Gastrocnemius medialis (tissue), 4 donors: ENCODE measurements around the gene PSAT1. TPM values are rescaled to one million over a fixed set of nuclear protein-coding genes. Genes with fewer than 3 reads are reported as not detected.
A peak's percentile ranks its signal among the peaks of the same experiment; 100 is the strongest.
"Not testable (repeated sequence)": the region's sequence is repeated elsewhere in the genome, so short reads cannot be mapped to it uniquely, and the experiment has no call there.

Source experiments
- ATAC-seq, 2 donors: fragments of 150-250 bp; one replicate each; pipeline ENCODE4 v1.9.1; 2016
- DNase-seq, 2 donors: peaks; one replicate each; pipeline ENCODE4 v3.0.0-alpha.2; 2019
- H3K27ac ChIP-seq, 4 donors: fragments of 200-600 bp; sonication (generic); 1 replicate in 1 of 4; 2 replicates in 3 of 4; pipeline ENCODE4 v1.5.1; 2016 to 2018; ENCODE audit warnings: mild to moderate bottlenecking in 2 of 4, moderate library complexity in 1 of 4
- H3K27me3 ChIP-seq, 3 donors: fragments of 200-600 bp; sonication (generic) in 2 of 3; 1 replicate in 1 of 3; 2 replicates in 2 of 3; pipeline versions ENCODE4 v1.5.1 to v1.6.0; 2016 to 2019; ENCODE audit warnings: mild to moderate bottlenecking in 1 of 3, moderate library complexity in 1 of 3
- H3K36me3 ChIP-seq, 2 donors: fragments of 200-600 bp; sonication (generic) in 1 of 2; one replicate each; pipeline ENCODE4 v1.5.1; 2017 to 2018
- H3K4me1 ChIP-seq, 2 donors: fragments of 200-600 bp; sonication (generic) in 1 of 2; one replicate each; pipeline ENCODE4 v1.5.1; 2016 to 2017; ENCODE audit warnings: mild to moderate bottlenecking in 2 of 2
- H3K4me3 ChIP-seq, 4 donors: fragments of 200-600 bp; sonication (generic) in 3 of 4; 1 replicate in 1 of 4; 2 replicates in 3 of 4; pipeline ENCODE4 v1.5.1; 2016 to 2019; ENCODE audit warnings: mild to moderate bottlenecking in 2 of 4
- H3K9me3 ChIP-seq, 3 donors: fragments of 200-600 bp; sonication (generic) in 2 of 3; 1 replicate in 1 of 3; 2 replicates in 2 of 3; pipeline ENCODE4 v1.5.1; 2016 to 2019
- POLR2A ChIP-seq, 2 donors: fragments of 450-650 bp; IDR thresholded peaks; one replicate each; pipeline ENCODE4 v1.6.1; 2017; ENCODE audit warnings: antibody characterized with exemption in 2 of 2, mild to moderate bottlenecking in 2 of 2, moderate library complexity in 2 of 2
- in situ Hi-C, 4 donors: fragments of 200-750 bp; cut with MboI; loops; one replicate each; pipeline versions ENCODE4 v1.15.0 to v1.8.0; 2017; ENCODE audit warnings: low sequenced_read_pairs in 4 of 4
- intact Hi-C: fragments of 100-400 bp; cut with DNase I; formaldehyde crosslinking; loops from one replicate; pipeline ENCODE4 v1.15.1; 2023; ENCODE audit warnings: low total_unique reads
- total RNA-seq, 4 donors: library from RNA; depleted of rRNA; stranded (reverse); fragments of >200 nt; gene quantifications; one replicate each; pipeline versions ENCODE4 v1.1.0 to v1.2.3, GENCODE V29; 2016
- TF ChIP-seq, protein P1 (sequence below), 5 experiments: fragments of 450-650 bp in 3 of 5; fragments of 200-600 bp in 2 of 5; sonication (generic) in 2 of 5; IDR thresholded peaks in 4 of 5; conservative IDR thresholded peaks in 1 of 5; 1 replicate in 4 of 5; 2 replicates in 1 of 5; pipeline ENCODE4 v1.5.1; 2016 to 2019; ENCODE audit warnings: antibody characterized with exemption in 5 of 5, mild to moderate bottlenecking in 3 of 5, moderate library complexity in 3 of 5

Gene PSAT1
- total RNA-seq, 4 donors from 2014 or later: 0.33 to 0.52 TPM; not detected in 2

DNA sequence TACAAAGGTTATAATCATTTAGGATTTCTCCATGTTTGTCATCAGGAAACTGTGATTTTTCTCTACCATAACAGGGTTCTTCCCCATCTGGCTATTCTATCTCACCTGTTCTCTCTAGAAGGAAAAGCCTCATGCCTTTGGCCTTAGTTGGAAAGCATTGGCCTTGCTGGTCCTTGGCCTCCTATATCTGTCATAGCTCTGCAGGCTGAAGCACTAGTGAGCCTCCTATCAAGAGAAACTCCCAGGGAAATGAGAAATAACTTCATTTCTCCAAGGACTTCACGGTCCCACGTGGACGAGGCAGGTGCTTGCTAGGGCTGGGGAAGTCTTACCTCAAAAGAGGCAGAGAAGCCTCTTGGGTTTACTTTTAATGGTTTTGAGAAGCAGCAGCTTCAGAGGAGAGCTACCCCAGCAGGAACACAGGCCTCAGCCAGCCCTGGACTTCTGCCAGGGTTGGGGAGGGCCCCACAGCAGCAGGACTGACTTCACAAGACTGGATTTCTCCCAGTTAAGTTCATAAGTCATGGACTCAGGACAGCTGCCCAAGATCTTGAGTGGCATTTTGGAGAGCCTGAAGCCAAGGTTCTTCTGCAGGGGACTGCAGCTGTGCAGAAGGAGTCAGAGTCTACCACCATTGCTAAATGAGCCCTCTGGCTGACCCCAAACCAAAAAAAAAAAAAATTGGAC, 15.8 kb upstream of the PSAT1 start:
- no peak for TF ChIP-seq POLR2A (IDR thresholded peaks at IDR 0.05)
- TF ChIP-seq, protein P1, sequence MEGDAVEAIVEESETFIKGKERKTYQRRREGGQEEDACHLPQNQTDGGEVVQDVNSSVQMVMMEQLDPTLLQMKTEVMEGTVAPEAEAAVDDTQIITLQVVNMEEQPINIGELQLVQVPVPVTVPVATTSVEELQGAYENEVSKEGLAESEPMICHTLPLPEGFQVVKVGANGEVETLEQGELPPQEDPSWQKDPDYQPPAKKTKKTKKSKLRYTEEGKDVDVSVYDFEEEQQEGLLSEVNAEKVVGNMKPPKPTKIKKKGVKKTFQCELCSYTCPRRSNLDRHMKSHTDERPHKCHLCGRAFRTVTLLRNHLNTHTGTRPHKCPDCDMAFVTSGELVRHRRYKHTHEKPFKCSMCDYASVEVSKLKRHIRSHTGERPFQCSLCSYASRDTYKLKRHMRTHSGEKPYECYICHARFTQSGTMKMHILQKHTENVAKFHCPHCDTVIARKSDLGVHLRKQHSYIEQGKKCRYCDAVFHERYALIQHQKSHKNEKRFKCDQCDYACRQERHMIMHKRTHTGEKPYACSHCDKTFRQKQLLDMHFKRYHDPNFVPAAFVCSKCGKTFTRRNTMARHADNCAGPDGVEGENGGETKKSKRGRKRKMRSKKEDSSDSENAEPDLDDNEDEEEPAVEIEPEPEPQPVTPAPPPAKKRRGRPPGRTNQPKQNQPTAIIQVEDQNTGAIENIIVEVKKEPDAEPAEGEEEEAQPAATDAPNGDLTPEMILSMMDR (IDR thresholded peaks at IDR 0.05 in 4 of 5, conservative IDR thresholded peaks at IDR 0.05 in 1 of 5): no peak

DNA sequence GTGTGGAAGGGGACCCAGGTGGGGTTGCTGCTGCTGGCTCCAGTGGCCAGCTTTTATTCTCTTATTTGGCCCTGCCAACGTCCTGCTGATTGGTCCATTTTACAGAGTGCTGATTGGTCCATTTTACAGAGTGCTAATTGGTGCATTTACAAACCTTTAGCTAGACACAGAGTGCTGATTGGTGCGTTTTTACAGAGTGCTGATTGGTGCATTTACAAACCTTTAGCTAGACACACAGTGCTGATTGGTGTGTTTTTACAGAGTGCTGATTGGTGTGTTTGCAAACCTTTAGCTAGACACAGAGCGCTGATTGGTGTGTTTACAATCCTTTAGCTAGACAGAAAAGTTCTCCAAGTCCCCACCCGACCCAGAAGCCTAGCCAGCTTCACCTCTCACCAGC, 12.7 kb upstream of the PSAT1 start:
- ATAC-seq, intact Hi-C loops, H3K4me3 ChIP-seq, H3K27me3 ChIP-seq, H3K27ac ChIP-seq, in situ Hi-C loops, H3K36me3 ChIP-seq, H3K9me3 ChIP-seq, DNase-seq, H3K4me1 ChIP-seq: not testable (repeated sequence)

More for the DNA sequence above, 15.8 kb upstream of the PSAT1 start:
- Histone ChIP-seq H3K36me3 (no peaks in the 10 kb centered on the region), H3K27me3 (no peaks in the 10 kb centered on the region), H3K4me3 (no peak overlapping the region), H3K27ac (no peak overlapping the region), H3K9me3 (no peaks in the 10 kb centered on the region), H3K4me1 (peaks cover 0 to 8% of the 10 kb centered on the region in 2 donors)
- peak in 1 of 2 donors; percentile 46 for DNase-seq
- peak; percentile 66 to 78 for ATAC-seq
- in situ Hi-C loops: no loop called here
- intact Hi-C loops: no loop called here

DNA sequence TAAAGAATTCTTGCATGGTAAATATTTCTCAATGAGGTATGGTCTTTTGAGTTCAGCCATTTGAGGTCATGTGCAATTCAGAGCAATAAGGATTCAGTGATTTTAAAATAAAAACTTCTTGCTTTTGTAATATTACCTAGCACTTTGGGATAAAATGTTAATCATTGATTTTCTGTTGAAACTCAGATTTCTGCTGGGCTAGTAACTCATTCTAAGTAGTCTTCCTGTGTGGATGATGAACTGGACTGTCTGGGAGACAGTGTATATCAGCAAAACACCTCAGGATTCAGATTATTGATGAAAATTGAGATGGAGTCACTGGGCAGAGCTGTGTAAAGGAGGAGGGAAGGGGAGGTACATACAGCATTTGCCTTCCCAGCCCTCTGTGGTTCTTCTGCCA, 10.8 kb upstream of the PSAT1 start:
- intact Hi-C loops (no loop called here), in situ Hi-C loops (no loop called here)
- H3K9me3 ChIP-seq: no peaks in the 10 kb centered on the region
- TF ChIP-seq POLR2A (IDR thresholded peaks at IDR 0.05): no peak
- TF ChIP-seq, protein P1 (IDR thresholded peaks at IDR 0.05 in 4 of 5, conservative IDR thresholded peaks at IDR 0.05 in 1 of 5): no peak
- ATAC-seq: no peak
- H3K36me3 ChIP-seq: no peaks in the 10 kb centered on the region
- H3K4me1 ChIP-seq: peaks cover 0 to 4% of the 10 kb centered on the region in 2 donors
- no peaks in the 10 kb centered on the region for H3K27me3 ChIP-seq
- no peak for DNase-seq
- no peak overlapping the region for H3K4me3 ChIP-seq
- H3K27ac ChIP-seq: no peak overlapping the region

DNA sequence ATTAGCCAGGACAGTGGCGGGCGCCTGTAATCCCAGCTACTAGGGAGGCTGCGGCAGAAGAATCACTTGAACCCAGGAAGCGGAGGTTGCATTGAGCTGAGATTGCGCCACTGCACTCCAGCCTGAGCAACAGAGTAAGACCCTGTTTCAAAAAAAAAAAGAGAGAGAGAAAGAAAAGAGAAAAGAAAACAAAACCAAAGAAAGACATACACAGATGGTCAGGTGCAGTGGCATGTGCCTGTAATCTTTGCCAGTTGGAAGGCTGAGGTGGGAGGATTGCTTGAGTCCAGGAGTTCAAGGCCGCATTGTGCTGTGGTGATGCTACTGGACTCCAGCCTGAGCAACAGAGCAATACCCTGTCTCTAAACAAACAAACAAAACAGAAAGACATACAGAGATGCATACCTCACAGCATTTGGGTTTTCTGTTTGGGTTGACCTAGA, 10.0 kb upstream of the PSAT1 start:
- Histone ChIP-seq H3K9me3 (no peaks in the 10 kb centered on the region), H3K27ac (no peak overlapping the region), H3K27me3 (no peaks in the 10 kb centered on the region), H3K36me3 (no peaks in the 10 kb centered on the region), H3K4me1 (no peaks in the 10 kb centered on the region), H3K4me3 (no peak overlapping the region)
- TF ChIP-seq, protein P1 (IDR thresholded peaks at IDR 0.05 in 4 of 5, conservative IDR thresholded peaks at IDR 0.05 in 1 of 5): no peak
- in situ Hi-C loops: no loop called here
- intact Hi-C loops: no loop called here
- ATAC-seq (no peak), DNase-seq (no peak)

DNA sequence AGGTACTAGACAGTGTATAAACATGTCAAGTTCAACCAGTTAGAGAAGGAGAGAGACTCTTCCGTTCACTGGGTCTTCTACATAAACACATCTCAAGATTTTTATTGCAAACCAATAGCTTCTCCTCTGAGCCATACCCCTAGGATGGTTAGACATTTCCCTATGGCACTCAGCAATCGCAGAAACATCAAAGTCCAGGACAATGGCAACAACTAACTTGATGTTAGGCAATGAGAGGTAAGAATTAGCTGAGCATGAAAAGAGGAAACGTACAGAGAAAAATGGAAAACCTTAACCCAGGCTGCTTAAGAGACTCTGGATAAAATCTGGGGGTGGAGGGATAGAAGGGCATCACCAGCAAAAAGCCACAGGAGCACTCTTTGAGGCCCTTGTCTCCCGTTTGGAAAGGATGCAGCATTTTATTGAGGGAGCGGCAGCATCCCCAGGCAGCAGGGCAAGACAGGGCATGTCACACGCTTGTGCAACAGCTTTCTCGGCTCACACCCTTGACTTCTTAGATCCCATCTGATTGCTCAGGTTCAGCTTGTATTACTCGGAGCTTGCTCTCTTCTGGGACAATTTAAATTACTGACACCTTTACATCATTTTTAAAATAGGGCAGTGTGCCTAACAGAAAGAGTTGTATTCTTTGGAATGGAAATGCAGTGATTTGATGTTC, 8.6 kb upstream of the PSAT1 start:
- no peak for ATAC-seq
- in situ Hi-C loops: no loop called here

More for the DNA sequence above, 8.6 kb upstream of the PSAT1 start:
- Histone ChIP-seq H3K9me3 (no peaks in the 10 kb centered on the region), H3K4me1 (no peaks in the 10 kb centered on the region), H3K4me3 (no peak overlapping the region), H3K27me3 (no peaks in the 10 kb centered on the region), H3K36me3 (no peaks in the 10 kb centered on the region), H3K27ac (no peak overlapping the region)
- intact Hi-C loops: no loop called here
- DNase-seq: no peak
- TF ChIP-seq, protein P1 (IDR thresholded peaks at IDR 0.05 in 4 of 5, conservative IDR thresholded peaks at IDR 0.05 in 1 of 5): no peak
- no peak for TF ChIP-seq POLR2A (IDR thresholded peaks at IDR 0.05)
